CD4-positive, alpha-beta T cell treated with Interleukin-1 beta for 1 hour (primary cell): ENCODE results near the gene EPAS1.
"Not testable (repeated sequence)": the region's sequence is repeated elsewhere in the genome, so short reads cannot be mapped to it uniquely, and the experiment has no call there.

Source experiments
- DNase-seq, 2 donors: peaks; one replicate each; pipeline ENCODE4 v3.0.0-alpha.2; 2020 to 2022

The EPAS1 gene

DNA sequence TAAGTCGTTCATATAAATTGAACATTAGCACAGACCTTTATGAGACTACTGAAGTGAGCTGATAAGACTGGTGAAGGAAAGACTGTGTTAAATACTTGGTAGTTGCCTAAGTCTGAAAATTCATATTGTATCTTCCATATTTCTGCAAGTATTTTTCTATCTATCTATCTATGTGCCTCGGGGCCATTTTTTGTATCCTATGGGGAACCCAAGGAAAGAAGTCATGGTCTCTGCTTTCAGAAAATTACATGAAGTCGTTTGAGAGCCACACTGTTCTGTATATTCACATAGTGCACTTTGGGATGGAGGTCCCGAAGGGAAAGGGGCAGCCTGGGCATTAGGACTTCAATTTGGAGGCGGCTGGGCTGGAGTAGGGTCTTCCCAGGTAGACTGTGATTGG is 89.6 kb downstream of the EPAS1 start:
- no peak for DNase-seq

DNA sequence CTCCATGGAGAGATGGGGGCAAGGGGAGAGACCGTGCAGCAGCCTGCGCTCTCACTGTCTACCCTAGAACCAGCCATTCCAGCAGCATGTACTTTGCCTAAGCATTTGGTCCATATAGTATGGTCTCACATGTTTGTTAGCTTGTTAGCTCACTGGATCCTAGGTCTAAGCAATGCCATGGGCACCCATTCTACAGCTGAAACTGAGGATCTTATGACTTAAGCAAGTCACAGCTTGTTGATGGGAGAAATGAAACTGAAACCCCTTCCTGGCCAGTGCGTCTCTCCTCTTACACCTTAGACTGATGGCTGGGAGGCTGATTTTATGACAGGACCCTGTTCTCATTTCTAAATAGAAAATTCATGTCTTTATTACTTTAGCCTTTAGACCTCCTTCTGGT is 90.1 kb downstream of the EPAS1 start:
- no peak for DNase-seq

GRCh38 chr2:46387886-46388515 is 90.8 kb downstream of the EPAS1 start:
- no peak for DNase-seq

GRCh38 chr2:46388881-46389280 is 91.7 kb downstream of the EPAS1 start:
- DNase-seq: no peak

DNA sequence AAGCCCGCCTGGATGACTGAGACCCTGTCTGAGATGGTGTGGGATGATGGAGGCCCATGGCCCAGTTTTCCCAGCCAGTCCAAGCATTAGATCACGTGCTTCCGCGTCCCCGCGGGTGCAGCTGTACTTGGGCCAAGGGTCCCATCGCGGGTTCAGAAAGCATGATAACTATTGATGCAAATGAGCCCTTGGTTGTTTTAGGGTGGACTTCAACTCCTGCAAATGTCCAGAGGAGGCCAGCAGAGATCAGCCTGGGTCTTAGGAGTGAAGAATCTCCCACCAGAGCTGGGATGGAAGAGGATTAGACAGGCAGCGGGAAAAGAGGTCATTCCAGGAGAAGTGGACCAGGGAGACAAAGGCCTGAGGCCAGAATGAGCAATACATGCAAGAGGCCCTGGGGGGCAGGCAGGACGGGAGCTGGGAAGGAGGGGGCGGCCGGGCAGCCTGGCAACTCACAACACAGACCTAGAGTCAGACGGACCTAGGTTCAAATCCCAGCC is 92.3 kb downstream of the EPAS1 start:
- no peak for DNase-seq

GRCh38 chr2:46390036-46390435 is 92.8 kb downstream of the EPAS1 start:
- DNase-seq: no peak

DNA sequence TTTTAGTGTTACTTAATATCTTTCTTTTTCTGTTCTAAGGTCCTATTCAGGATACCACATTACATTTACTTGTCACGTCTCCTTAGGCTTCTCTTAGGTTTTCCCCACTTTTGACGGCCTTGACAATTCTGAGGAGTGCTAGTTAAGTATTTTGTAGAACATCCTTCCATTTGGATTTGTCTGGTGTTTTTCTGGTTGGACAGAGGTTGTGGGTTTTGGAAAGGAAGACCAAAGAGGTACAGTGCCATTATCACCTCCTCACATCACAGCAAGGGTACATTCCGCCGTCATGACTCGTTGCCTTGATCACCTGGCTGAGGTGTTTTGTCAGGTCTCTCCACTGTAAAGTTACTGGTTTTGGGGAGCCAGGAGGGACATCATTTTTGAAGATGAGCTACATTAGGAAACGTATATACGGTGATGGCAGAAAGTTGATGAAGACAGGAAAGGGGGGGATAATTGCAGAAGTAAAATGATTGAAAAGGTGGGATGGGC is 93.7 kb downstream of the EPAS1 start:
- no peak for DNase-seq

- DNase-seq: no peak
These were observed 95.5 kb downstream of the EPAS1 start for GRCh38 chr2:46392561-46393346.

GRCh38 chr2:46393347-46393820 is 96.2 kb downstream of the EPAS1 start:
- no peak for DNase-seq

GRCh38 chr2:46393865-46394264 is 96.7 kb downstream of the EPAS1 start:
- no peak for DNase-seq

DNA sequence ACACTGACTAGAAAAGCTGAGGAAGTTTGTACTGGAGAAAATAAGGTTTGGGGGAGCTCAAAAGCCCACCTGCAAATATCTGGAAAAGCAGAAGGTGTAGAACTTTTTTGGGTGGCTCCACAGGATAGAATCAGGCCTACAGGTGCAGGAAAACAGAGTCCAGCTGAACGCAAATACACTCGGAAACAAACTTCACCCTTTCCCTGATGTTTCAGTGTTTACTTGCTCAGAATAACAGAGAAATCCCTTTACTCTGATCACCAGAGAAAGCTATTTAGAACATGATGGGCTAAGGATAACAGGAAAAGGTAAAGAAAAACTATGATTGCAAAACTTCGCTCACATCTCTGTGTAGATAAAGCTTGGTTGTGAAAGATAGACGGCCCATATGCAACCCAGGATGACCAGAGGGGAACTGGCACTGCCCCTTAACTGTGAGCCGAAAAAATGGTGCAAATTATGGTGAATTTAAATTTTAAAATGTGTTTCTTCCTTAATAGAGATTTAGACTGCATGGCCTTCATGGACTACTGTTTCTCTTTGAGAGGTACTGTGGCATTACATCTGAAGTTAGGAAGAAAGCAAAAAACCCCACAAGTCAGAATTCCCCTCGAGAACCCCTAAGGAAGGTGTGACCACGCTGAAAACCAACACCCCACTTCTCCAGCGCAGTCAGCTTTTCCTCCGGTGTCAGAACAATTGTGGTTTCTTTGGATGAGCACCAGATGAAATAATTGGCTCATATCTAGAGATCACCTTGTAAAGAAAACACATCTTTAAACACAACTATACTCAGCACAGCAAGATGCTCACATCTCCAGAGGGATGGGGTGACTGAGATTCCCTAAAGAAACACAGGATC is 97.7 kb downstream of the EPAS1 start:
- DNase-seq: no peak

DNA sequence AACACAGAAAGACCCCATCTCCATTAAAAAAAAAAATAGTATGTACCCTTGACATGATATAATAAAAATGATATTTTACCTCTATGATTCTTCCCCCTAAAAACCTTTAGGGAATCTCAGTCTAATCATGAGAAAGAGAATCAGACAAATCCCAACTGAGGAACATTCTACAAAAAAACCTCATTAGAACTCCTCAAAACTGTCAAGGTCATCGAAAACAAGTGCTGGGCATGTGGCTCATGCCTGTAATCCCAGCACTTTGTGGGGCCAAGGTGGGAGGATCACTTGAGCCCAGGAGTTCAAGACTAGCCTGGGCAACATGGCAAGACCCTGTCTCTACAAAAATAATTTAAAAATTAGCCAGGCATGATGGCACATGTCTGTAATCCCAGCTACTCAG is 98.5 kb downstream of the EPAS1 start:
- DNase-seq: not testable (repeated sequence)

DNA sequence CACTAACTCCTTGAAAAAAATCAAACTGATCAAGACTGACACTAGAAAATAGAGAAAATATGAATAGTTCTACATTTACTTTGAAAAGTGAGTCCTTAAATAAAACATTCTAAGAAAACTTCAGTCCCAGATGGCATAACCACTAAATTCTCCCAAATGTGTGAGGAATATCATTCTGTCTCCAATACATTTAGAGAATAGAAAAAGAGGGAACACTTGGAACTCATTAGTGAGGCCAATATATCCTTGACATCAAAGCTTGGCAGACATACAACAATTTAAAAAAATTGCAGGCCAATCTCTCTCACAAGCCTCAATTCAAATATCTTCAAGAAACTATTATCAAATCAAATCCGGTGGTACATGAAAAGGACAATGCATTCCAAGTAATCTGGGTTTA is 102.8 kb downstream of the EPAS1 start:
- no peak for DNase-seq

DNA sequence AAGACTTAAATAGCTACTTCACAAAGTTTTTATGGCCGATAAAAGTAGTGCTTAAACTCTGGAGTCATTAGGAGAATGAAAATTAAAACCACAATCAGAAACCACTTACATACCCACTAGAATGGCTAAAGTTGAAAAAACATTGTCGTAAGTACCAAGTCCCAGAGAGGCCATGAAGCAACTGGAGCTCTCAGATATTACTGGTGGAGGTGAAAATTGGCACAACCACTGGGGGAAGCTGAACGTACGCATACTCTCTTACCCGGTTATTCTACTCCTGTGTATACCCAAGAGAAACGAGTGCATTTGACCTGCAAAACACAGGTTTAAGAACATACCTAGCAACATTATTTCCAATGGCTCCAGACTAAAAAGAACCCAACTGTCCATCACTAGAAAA is 105.7 kb downstream of the EPAS1 start:
- DNase-seq: no peak

GRCh38 chr2:46404181-46404759 is 107.1 kb downstream of the EPAS1 start:
- DNase-seq: no peak

GRCh38 chr2:46407852-46408455 is 110.7 kb downstream of the EPAS1 start:
- no peak for DNase-seq

DNA sequence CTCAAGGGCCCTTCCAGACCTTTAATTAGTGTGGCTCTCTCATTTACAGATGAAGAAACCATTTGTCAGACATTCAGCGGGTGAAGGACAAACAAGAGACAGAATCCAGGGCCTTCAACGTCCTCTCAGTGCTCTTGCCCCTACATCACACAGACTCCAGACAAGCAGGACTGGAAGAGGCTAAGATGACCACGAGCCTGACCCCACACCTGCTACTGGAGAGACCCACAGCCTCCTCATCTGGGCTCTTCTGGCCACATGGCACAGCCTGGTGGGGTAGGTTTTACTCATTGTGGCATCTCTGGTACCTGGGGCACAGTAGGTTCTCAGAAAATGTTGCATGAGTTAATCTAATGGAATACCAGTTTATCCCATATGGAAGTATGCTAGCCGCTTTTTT is 112.5 kb downstream of the EPAS1 start:
- no peak for DNase-seq

DNA sequence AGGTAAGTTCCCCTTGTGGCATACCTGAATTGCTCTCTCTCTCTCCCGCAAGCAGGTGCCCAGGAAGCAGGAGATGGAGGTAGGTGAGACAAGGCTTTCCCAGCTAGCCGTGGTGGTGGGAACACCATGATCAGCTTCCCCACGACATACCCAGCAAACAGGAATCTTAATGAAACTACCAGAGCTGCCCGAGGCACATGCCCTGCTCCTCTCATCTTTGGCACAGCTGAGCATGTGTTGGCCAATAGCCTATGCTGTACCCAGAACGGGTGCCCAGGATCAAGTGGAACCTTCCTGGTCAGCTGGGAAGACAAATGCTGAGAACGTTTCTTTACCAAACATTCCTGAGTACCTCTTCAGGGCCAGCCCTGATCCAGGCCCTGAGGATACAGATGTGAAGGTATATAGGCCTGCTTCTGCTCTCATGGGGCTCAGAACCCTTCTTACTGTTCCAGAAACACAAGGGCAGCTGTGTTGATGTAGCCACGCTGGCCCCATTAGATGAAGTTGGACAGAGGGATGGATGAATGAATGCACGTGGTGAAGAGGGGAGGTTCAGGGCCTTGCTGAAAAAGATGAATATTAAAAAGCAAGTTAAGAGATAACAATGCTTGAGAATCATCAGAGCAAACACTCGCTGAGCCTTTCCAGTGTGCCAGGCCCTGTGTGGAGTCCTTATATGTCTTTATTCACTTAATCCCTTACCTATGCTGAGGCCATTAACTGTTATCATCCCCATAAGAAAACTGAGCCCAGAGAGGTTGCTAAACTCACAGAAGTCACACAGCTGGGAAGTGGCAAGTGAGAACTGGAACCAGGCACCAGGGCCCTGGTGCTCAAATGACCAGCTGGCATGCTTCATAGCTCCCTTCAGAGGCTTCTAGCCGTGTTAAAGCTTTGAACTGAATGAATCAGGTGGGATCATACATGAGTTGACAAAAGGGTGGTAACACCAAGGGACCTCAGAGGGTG is 113.4 kb downstream of the EPAS1 start:
- no peak for DNase-seq

DNA sequence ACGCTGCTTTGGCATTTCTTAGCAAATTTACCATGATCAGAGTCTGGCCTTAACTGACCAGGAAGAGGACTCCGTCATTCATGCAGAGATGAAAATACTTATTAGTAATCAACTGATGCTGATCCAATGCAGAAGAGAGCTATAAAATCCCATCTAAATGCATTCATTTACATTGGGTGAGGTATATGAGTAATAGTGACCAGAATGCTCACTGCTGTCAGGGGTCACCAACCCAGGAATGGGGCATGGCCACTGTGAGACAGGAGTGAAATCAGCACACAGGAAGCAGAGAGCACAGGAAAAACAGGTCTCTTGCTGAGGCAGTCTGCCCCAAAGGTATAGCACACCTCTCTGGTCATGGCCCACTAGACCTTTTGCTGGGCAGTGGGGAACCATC is 114.0 kb downstream of the EPAS1 start:
- no peak for DNase-seq

DNA sequence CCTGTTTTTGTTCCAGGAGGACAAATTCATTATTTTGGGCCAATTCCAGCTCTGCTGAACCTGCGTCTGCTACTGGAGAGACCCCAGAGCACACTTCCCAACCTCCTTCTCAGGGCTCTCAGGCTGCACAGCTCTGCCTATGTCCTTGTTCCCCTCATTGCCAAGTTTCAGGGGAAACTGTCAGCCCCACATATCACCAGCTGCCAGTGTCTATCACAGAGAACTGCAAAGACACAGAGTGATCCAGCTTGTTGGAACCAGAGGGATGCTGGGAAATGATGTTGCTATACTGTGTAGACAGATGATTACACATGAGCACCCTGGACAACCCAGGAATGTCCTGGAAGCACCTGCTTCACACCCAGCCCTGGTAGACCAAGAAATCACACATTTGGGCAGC is 114.8 kb downstream of the EPAS1 start:
- DNase-seq: no peak

DNA sequence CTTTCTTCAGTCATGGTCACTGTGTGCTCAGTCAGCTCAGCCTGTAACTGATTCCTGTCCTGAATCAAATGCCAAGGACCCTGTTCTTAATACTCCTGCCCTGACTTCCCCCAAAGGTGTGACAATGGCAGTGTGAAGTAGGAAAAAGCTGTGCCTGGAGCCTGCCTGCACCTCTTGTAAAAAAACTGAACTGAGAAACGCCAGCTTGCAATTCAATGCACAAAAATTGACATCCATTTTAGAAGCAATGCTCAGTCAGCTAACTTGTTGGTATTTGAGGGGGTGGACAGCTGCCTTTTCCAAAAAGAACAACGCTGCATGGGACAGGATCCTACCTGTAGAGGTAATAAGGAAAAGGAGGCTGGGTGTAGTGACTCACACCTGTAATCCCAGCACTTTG is 115.9 kb downstream of the EPAS1 start:
- DNase-seq: no peak
